Suprapubic skin (tissue), 4 donors: ENCODE results near the gene NRXN3. TPM values are rescaled to one million over a fixed set of nuclear protein-coding genes. Genes with fewer than 3 reads are reported as not detected.

Source experiments
- DNase-seq, 2 donors: peaks; one replicate each; pipeline ENCODE4 v3.0.0-alpha.2; 2019; ENCODE audit warnings: low spot score in 2 of 2
- H3K27ac ChIP-seq: fragments of 200-600 bp; sonication (generic); one replicate; pipeline ENCODE4 v1.5.1; 2019
- H3K27me3 ChIP-seq: fragments of 200-600 bp; sonication (generic); one replicate; pipeline ENCODE4 v1.5.1; 2019
- H3K36me3 ChIP-seq: fragments of 200-600 bp; sonication (generic); one replicate; pipeline ENCODE4 v1.5.1; 2019
- H3K4me1 ChIP-seq: fragments of 200-600 bp; sonication (generic); one replicate; pipeline ENCODE4 v1.5.1; 2019
- H3K4me3 ChIP-seq: fragments of 200-600 bp; sonication (generic); one replicate; pipeline ENCODE4 v1.5.1; 2019; ENCODE audit warnings: mild to moderate bottlenecking
- H3K9me3 ChIP-seq: fragments of 200-600 bp; sonication (generic); one replicate; pipeline ENCODE4 v1.5.1; 2019
- EP300 ChIP-seq: sonication (generic); formaldehyde crosslinking; IDR thresholded peaks from one replicate; pipeline ENCODE4 v1.6.1; 2017; ENCODE audit warnings: antibody characterized with exemption
- POLR2A ChIP-seq, 2 donors: fragments of 450-650 bp; IDR thresholded peaks; one replicate each; pipeline ENCODE4 v1.6.1; 2017; ENCODE audit warnings: antibody characterized with exemption in 2 of 2, mild to moderate bottlenecking in 2 of 2, moderate library complexity in 2 of 2
- POLR2AphosphoS5 ChIP-seq, 3 donors: sonication (generic); formaldehyde crosslinking; IDR thresholded peaks; one replicate each; pipeline ENCODE4 v1.6.1; 2017; ENCODE audit warnings: antibody characterized with exemption in 3 of 3
- WGBS: methylation state at CpG from one replicate; pipeline ENCODE4 v1.1.5; 2018; 5-methylcytosine and 5-hydroxymethylcytosine counted together
- total RNA-seq, 4 donors: library from RNA; depleted of rRNA; stranded (reverse); fragments of >200 nt; gene quantifications; one replicate each; pipeline ENCODE4 v1.1.0, GENCODE V29; 2016
- TF ChIP-seq, protein P1 (sequence below), 2 donors: fragments of 200-600 bp in 1 of 2; fragments of 450-650 bp in 1 of 2; sonication (generic) in 1 of 2; IDR thresholded peaks; one replicate each; pipeline ENCODE4 v1.5.1; 2016 to 2019; ENCODE audit warnings: antibody characterized with exemption in 2 of 2, mild to moderate bottlenecking in 1 of 2, moderate library complexity in 1 of 2

NRXN3 gene
- total RNA-seq, 4 donors from 2014 or later, result 0.79 to 4.3 (median 3.3) TPM

DNA sequence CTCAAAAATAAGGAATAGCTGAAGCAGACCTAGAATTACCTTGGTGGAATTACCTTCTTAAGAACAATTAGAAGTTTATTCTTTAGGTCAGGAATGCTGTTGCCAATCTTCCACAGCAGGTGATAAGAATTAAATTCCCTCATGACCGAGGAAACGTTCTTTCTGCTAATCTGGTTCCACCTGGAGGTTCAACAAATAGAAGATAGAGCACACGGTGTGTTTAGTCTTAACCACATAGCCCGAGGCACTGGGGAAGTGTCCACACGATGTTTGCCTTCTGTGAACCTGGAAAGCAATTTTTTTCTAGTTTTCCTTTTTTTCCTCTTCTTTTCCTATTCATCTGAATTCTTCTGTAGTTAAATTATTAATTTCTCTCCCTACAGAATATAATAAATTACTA, 906.9 kb downstream of the NRXN3 start:
- DNase-seq, result no peak
- 60% methylated on average over 5 of the region's 5 CpGs for WGBS
- Histone ChIP-seq H3K4me3 (no peak overlapping the region), H3K27ac (no peak overlapping the region), H3K27me3 (peaks cover 2% of the 10 kb centered on the region), H3K4me1 (peaks cover 10% of the 10 kb centered on the region), H3K36me3 (no peaks in the 10 kb centered on the region), H3K9me3 (no peaks in the 10 kb centered on the region)
- no peak for TF ChIP-seq EP300
- TF ChIP-seq POLR2A (IDR thresholded peaks at IDR 0.05), result no peak
- TF ChIP-seq, protein P1, sequence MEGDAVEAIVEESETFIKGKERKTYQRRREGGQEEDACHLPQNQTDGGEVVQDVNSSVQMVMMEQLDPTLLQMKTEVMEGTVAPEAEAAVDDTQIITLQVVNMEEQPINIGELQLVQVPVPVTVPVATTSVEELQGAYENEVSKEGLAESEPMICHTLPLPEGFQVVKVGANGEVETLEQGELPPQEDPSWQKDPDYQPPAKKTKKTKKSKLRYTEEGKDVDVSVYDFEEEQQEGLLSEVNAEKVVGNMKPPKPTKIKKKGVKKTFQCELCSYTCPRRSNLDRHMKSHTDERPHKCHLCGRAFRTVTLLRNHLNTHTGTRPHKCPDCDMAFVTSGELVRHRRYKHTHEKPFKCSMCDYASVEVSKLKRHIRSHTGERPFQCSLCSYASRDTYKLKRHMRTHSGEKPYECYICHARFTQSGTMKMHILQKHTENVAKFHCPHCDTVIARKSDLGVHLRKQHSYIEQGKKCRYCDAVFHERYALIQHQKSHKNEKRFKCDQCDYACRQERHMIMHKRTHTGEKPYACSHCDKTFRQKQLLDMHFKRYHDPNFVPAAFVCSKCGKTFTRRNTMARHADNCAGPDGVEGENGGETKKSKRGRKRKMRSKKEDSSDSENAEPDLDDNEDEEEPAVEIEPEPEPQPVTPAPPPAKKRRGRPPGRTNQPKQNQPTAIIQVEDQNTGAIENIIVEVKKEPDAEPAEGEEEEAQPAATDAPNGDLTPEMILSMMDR (IDR thresholded peaks at IDR 0.05), result no peak
- no peak for TF ChIP-seq POLR2AphosphoS5 (IDR thresholded peaks at IDR 0.05)

DNA sequence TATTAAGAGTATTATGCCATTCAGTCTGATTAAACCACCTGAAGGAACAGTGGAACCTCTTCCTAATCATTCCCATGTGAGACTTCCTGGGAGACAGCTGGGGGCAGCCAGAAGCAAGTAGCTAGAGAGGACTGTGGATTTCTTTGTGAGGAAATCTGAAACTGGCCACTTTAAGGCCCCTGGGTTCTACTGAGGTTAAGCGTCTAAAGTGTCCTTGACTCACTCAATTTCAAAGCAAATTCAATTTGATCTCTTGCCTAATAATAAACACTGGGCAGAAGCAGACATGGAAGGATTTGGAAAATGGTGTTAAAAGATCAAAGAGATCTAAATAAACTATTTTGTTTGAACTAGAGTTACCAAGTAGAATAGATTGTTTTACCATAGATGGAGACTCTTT, 909.9 kb downstream of the NRXN3 start:
- Histone ChIP-seq H3K27me3 (peaks cover 2% of the 10 kb centered on the region), H3K36me3 (no peaks in the 10 kb centered on the region), H3K9me3 (no peaks in the 10 kb centered on the region), H3K27ac (no peak overlapping the region), H3K4me1 (peaks cover 10% of the 10 kb centered on the region), H3K4me3 (no peak overlapping the region)
- TF ChIP-seq EP300, result no peak
- no peak for TF ChIP-seq POLR2A (IDR thresholded peaks at IDR 0.05)
- TF ChIP-seq POLR2AphosphoS5 (IDR thresholded peaks at IDR 0.05), result no peak
- TF ChIP-seq, protein P1 (IDR thresholded peaks at IDR 0.05), result no peak
- WGBS, result 94% methylated on average over 1 of the region's 1 CpG
- no peak for DNase-seq

DNA sequence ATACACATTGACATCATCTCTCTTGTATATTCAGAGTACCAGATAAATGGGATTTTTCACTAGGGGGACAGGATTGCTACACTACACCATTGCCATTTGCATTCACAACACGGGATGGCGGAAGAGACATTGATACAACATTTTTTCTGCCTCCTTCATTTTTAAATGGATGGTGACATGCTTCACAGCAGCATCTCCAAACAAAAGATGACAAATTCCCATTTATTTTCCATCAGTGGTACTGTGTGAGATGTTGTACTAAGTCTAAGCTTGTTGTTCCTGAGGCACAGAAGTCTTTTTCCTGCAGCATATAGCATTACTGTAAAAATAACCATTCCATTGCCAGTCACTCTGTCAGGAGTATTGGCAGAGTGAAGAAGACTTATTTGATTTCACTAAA, 912.7 kb downstream of the NRXN3 start:
- TF ChIP-seq POLR2AphosphoS5 (IDR thresholded peaks at IDR 0.05), result no peak
- no peak for TF ChIP-seq EP300
- TF ChIP-seq POLR2A (IDR thresholded peaks at IDR 0.05), result no peak
- TF ChIP-seq, protein P1 (IDR thresholded peaks at IDR 0.05), result no peak

DNA sequence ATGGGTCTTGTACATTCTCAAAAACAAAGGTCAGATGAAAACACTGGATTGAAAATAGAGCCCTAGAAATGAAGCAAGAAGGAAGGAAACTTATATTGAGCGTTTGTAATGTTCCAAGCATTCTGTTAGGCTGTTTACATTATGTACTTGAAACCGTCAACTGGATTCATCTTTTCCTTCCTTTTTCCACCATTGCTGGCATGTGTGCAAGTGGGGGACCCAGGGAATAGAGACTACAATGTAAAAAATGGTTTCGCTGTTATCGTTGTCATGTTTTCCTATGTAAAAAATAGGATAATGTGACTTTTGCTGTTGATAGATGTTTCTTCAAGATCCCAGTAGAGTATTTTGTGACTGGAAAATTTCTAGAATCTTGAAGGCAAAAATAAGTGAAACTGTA, 913.2 kb downstream of the NRXN3 start:
- H3K27me3 ChIP-seq, result peaks cover 2% of the 10 kb centered on the region
- TF ChIP-seq POLR2A (IDR thresholded peaks at IDR 0.05) (no peak), POLR2AphosphoS5 (IDR thresholded peaks at IDR 0.05) (no peak), EP300 (no peak)
- TF ChIP-seq, protein P1 (IDR thresholded peaks at IDR 0.05), result no peak
- H3K36me3 ChIP-seq, result no peaks in the 10 kb centered on the region
- H3K27ac ChIP-seq, result no peak overlapping the region
- 67% methylated on average over 4 of the region's 4 CpGs for WGBS
- no peak overlapping the region for H3K4me3 ChIP-seq
- H3K4me1 ChIP-seq, result no peaks in the 10 kb centered on the region
- no peak for DNase-seq
- no peaks in the 10 kb centered on the region for H3K9me3 ChIP-seq

More for the DNA sequence above, 912.7 kb downstream of the NRXN3 start:
- Histone ChIP-seq H3K36me3 (no peaks in the 10 kb centered on the region), H3K9me3 (no peaks in the 10 kb centered on the region), H3K4me3 (no peak overlapping the region), H3K4me1 (no peaks in the 10 kb centered on the region), H3K27me3 (peaks cover 2% of the 10 kb centered on the region), H3K27ac (no peak overlapping the region)
- 95% methylated on average over 2 of the region's 2 CpGs for WGBS
- no peak for DNase-seq

DNA sequence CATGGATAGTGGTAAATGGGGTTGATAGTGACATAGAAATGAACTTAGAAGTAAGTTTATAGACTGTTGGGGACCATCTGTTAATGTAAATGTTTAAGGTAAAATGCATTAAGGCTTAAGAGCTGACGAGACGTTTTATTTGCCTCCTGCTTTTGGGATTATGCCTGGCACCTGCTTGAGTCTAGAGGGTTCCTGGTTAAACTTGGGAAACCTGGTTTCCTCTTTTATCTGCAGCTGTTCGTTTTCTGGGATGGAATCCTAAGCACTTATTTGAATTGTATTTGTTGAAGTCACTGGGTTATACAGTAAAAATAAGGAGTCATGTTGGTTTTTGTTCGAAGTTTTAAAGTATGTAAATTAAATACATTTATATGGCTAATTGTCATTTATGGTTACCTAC, 914.7 kb downstream of the NRXN3 start:
- H3K4me1 ChIP-seq, result no peaks in the 10 kb centered on the region
- H3K4me3 ChIP-seq, result no peak overlapping the region
- peaks cover 2% of the 10 kb centered on the region for H3K27me3 ChIP-seq
- 66% methylated on average over 4 of the region's 4 CpGs for WGBS
- no peak overlapping the region for H3K27ac ChIP-seq
- no peak for DNase-seq
- TF ChIP-seq, protein P1 (IDR thresholded peaks at IDR 0.05), result no peak
- TF ChIP-seq POLR2AphosphoS5 (IDR thresholded peaks at IDR 0.05), result no peak
- TF ChIP-seq POLR2A (IDR thresholded peaks at IDR 0.05), result no peak
- no peak for TF ChIP-seq EP300
- H3K9me3 ChIP-seq, result no peaks in the 10 kb centered on the region
- no peaks in the 10 kb centered on the region for H3K36me3 ChIP-seq
